ENCODE data around the gene CCM2.

DNA sequence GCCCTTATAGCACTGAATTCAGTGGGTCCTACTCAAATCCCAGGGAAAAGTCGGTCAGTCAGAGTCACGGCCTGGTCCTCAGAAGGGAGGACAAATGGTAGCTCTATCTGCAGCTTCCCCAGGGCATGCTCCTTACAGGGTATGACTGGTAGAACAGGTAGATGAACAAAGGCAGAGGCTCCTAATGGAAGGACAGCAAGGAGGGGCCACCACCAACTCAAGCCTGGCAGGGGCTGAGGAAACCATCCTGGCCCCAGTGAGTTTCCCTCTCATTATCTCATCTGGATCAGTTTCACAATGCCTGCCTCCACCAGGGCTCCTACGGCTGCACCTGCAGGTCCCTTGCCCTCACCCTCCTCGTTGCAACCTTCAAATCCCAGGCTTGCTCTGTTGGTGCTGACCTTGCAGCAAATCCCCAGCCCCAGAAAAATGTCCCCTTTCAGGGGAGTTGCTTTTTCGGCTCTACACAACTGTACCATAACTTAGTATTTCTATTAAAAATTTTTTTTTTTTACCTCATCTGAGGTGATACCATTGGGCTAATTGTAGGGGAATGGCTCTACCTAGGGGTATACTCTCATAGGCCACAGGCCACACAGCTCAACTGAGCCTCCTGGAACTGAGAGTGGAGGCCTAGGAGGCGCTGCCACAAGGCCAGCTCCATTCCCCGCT is 18.8 kb upstream of the CCM2 start:
- TF ChIP-seq CTCF (IDR thresholded peaks at IDR 0.05): no peak
- TF ChIP-seq POLR2AphosphoS5 (IDR thresholded peaks at IDR 0.05): no peak
- TF ChIP-seq EP300 (IDR thresholded peaks at IDR 0.05): no peak
- no peak for TF ChIP-seq POLR2A (IDR thresholded peaks at IDR 0.05)
